GM19452 (cell line): ENCODE measurements around the gene HSF2.
A peak's percentile ranks its signal among the peaks of the same experiment; 100 is the strongest.
"Not testable (repeated sequence)": the region's sequence is repeated elsewhere in the genome, so short reads cannot be mapped to it uniquely, and the experiment has no call there.

Experiments
- ATAC-seq: cut with Tn5 transposase; IDR thresholded peaks from one replicate; pipeline ENCODE4 v1.9.1; 2021; ENCODE audit not compliant: unreplicated experiment

Gene HSF2

DNA sequence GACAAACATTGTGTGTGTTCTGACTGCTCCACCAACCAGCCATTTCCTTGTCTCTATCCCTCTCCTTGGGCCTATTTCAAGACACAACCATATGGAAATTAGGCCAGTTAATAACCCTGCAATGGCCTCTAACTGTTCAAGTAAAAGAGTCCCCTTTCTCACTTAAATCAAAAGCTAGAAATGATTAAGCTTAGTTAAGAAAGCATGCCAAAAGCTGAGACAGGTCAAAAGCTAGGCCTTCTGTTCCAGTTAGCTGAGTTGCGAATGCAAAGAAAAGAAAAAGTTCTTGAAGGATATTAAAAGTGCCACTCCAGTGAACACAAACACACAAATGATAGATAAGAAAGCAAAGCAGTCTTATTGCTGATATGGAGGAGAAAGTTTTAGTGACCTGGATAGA is 49.6 kb downstream of the HSF2 start:
- ATAC-seq, result no peak

DNA sequence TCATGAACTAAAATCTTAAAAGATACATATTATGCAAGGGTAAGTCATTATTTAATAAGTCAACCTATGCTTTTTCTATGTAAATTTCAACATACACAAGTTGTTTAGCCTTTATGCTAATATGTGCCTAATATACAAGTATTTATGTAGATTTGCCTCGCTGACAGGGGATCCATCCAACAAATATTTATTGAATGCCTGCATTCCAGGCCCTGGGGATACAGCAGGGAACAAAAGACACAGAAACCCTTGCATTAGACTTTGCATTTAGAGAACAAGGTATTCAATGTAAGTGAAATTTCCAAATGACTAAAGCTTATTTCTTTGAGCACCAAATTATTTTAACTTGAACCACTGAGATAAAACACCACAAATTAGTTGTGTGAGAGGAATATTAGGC is 53.1 kb downstream of the HSF2 start:
- ATAC-seq, result no peak

DNA sequence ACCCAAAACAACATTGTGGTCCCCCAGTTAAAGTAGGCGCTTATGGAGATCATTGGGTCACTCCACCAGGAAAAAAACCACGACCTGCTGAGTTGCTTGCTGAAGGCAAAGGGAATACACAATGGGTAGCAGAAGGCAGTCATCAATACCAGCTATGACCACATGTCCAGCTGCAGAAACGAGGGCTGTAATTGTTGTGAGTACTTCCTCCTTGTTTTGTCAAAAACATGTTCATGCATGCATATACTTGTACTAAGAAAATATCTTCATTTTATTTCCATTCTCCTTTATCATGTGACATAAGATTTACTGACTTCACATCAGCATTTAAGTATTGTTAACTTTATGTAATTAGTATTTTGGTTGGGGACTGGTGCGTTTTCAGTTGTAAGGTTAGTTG is 55.2 kb downstream of the HSF2 start:
- ATAC-seq, result no peak

DNA sequence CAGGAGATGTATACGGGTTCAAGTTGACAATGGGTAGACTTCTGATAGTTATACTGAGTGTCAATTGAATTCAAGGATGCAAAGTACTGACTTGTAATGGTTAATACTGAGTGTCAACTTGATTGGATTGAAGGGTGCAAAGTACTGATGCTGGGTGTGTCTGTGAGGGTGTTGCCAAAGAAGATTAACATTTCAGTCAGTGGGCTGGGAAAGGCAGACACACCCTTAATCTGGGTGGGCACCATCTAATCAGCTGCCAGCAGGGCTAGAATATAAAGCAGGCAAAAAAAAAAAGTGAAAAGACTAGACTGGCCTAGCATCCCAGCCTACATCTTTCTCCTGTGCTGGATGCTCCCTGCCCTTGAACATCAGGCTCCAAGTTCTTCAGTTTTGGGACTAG is 55.7 kb downstream of the HSF2 start:
- not testable (repeated sequence) for ATAC-seq

DNA sequence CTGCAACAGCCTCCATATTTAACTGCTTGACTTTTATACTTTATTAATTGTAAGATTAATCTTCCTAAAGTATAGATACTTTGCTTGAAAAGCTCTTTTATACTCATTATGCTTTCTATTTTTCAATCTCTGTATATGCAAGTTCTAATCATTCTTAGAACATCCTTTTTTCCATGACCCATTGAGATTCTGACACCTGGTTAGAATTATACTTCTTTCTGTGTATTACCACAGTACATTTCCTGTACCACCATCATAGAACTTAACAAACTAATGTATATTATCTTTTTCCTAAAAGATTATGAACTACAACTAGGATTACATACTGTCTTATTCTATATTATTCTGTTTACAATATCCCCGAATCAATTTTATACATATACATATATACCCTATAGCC is 58.6 kb downstream of the HSF2 start:
- ATAC-seq, result no peak

DNA sequence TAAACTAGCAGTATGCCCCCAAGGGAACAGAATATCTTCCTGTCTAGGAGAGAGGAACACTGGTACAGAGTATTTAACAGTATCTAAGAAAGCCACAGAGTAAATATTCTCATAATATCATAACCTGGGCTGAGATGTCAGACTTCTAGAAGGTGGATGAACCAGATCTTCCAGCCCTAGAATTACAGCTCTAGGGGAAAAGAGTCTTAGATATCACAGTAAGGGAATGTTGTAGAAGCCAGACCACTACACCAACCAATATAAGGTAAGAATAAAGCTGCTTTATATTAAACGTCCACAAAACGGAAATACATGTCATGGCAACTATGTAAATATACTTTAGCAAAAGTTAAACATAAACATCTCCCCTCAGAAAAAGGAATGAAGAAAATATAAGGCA is 59.8 kb downstream of the HSF2 start:
- ATAC-seq, result no peak

DNA sequence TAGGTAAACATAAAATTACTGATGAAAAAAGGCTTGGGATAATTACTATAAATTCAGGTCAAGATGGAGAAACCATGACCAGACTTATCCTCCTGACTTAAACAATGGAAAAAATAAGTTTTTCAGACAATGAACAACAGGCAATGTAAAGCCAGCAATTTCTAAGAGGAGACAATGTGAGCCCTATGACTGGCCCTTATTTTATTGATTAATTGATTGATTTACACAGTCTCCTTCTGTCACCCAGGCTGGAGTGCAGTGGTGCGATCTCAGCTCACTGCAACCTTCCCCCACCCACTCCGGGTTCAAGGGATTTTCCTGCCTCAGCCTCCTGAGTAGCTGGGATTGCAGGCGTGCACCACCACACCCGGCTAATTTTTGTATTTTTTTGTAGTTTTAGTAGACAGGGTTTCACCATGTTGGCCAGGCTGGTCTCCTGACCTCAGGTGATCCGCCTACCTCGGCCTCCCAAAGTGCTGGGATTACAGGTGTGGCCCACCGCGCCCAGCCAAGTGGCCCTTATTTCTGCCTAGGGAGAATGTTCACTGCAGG is 60.5 kb downstream of the HSF2 start:
- not testable (repeated sequence) for ATAC-seq

DNA sequence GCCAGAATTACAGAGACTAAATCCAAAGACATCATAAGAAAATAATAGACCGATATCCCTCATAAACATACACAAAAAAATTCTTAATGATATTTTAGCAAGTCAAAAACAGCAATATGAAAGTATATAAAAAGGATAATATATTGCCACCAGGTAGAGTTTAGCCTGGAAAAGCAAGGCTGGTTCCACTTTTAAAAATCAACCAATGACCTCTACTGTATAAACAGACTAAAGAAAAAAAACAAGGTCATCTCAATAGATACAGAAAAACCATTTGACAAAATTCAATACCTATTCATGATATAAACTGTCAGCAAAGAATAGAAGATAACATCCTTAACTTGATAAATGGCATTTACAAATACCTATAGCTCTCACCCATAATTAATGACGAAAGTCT is 62.4 kb downstream of the HSF2 start:
- ATAC-seq, result no peak

DNA sequence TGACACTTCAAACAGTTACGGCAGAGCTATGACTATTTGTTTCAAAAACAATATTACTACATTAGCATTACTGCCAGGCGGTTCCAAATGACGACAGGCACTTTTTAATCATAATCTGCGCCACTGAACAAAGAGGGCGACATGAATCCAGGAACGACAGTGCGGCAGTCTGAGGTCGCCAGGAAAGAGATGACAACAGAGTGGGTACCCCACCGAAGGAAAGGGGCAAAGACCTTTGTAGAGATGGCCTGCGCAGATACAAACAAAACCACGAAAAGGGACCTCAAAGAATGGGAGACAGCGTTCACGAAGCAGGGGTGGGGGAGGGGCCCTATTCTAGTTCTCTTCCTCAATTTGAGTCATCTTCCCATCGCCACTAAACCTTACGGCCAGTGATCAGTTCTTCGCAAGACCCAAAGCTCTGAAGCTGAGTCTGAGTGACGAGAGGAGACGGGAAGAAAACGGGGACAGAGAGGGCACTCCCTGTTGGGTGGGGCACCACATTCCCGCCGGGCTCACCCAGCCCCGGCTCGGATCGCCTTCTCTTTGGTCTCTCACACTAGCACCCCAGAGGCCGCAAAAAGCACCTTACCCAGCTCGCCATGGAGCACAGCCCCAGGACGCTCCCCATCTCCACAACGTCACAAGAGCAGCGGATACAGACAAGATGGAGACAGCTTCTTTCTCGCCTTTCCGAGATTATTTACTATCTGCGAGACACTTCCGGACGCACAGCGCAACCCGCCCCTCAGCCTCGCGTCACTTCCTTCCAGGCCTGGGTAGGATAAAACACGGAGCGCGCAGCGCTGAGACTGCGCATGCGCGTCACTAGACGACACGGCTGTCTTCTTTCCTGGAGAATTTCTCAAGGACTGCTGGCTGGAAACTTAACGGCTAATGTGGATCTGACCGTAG is 71.9 kb downstream of the HSF2 start, which contains the start of gene SERINC1:
Gene SERINC1, minus strand, starts transcription at position 701 of the 915 bp plus-strand sequence. Its CDS starts 70 bp downstream, at position 631.
- ATAC-seq, result peak; percentile 100

DNA sequence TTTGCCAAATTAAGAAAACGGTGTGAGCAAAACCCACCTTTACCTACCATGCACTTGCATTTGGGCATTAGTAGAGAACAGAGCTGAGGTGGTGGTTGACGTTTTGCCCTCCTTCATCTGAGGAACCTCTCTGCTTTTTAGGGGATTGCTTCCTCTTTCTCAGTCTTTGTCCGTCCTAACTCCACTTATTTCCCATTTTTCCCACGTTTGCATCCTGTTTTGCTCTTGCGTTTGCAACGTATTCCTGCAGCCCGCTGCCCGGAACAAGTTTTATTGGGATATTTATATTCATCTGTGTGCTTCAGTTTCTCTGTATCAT is 72.5 kb downstream of the HSF2 start:
- ATAC-seq, result peak; percentile 62

DNA sequence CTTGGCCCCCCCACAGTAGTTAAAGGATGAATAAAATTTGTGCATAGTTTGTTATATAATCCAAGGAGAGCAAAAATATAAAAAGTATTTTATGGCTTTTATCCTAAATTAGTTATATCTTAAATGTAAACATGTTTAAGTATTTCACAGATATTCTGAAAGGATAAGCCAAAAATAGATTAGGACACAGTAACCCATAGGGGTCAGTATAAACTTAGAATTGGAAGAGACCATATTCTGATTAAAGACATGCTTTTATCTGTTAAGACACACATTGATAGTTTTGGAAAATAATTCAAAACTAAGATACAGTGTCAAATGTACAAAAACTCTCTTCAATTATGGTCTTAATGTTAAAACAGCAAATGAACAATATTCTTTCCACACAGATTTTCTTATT is 76.7 kb downstream of the HSF2 start:
- ATAC-seq, result no peak

DNA sequence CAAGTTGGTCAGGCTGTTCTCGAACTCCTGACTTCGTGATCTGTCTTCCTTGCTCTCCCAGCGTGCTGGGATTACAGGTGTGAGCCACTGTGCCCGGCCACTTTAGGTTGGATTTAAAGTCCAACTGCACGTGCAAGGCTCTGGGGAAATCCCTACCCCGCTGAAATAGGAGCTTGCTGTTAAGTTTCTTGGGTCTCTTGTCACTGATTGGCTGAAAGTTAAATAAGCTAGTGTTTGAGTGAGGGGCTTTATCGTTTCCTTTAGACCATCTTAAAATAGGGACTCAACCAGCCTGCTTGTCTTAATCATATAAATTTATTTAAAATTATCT is 83.3 kb downstream of the HSF2 start:
- ATAC-seq, result no peak
